Measurements from ENCODE around the gene FAM217B.
"Not testable (repeated sequence)": the region's sequence is repeated elsewhere in the genome, so short reads cannot be mapped to it uniquely, and the experiment has no call there.

The FAM217B gene

DNA sequence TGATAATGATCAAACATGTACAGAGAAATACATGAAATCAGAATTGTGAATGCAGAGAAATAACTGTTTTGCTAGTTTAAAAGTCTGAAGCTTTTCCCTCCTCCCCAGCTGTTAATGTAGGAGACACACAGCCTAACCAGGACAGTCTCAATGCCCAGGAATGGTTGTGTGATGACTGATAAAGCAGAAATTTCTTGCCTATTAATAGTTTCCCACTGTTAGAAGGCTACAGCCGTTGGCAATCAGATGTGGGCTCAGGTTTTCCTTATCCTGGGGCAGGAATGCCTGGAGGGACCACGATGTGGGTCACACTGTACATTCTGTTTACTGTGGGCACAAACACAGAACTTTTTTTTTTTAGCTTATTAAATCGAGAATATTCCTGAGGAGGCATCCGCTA is 2.0 kb upstream of the FAM217B start:
- no peak for DNase-seq (ENCODE audit: low spot score)

DNA sequence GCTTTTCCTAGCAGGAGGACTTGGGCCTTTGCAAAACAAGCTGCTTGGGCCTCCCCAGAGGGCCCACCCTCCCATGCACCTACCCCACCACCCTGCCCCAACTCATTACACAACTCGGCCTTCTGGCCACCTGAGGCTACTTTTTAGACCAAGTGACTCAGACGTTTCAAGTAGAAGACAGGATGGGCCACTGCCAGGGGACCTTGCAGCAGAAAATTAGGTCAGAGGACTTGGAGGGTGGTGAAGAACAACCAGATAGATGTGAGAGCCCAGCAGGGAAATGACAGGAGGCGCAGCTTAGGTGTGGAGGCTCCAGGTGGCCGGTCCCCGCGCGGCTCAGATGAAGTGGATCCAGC is 1.5 kb upstream of the FAM217B start:
- DNase-seq (ENCODE audit: low spot score): no peak

DNA sequence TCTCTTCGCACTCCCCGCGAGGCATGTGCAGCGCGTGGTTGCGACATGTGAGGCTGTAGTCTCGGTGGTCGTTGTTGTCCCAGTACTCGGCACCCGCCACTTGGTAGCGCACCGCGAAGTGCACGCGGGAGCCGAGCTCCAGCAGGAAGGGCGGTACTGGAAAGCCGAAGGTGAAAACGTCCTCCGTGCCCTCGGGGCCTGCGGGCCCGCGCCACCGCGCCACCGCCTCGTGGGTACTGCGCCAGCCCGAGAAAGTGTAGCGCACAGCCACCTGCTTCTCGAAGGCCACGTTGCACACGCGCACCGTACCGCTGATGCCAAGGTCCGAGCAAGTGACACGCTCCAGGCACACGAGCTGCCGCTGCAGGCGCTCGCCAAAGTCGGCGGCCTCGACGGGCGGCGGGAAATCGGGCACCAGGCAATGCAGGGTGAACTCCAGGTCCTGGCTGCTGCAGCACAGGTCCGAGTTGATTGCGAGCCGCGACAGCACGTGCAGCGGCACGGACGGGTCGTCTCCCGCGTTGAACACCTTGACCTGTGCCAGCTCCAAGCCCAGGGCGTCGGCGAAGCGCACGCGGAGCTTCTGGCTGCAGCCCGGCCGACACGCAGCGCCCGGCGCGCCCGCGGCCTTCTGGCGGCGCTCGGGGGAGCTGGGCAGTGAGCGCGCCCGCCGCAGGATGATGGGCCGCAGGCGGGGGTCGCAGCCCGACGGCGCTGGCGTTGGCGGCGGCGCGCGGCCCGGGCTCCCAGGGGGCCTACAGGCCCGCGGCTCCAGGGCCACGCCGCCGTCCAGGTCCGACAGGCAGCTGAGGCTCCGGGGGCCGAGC is 924 bp upstream of the FAM217B start:
- DNase-seq (ENCODE audit: low spot score): no peak

DNA sequence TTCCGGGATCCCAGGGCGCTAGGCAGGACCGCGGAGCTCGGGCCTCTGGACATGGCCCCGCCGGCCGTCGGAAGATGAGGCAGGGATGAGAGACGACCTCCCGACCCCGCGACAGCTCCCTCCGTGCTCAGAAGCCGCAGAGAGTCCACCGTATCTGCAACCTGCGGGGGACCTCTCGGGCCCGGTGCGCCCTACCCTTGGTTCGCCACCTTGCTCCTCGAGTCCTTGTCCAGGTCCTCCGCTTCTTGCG is 385 bp upstream of the FAM217B start:
- DNase-seq (ENCODE audit: low spot score): no peak

DNA sequence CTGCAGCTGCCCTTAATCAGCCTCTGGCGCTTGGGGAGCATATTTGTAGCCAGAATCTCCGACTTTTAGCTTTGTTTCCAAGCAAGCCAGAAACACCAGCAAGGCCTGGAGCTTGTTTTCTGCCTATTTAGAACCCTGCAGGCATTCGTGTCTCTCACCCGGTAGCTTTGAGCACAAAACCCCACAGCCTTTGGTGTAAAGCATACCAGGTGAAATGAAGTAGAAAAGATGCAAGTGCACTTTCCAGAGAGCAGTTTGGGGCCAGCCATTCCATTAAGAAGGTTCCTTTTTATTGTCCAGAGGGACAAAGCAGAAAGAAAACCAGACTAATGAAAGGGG is 736 bp downstream of the FAM217B start:
- DNase-seq (ENCODE audit: low spot score): no peak

DNA sequence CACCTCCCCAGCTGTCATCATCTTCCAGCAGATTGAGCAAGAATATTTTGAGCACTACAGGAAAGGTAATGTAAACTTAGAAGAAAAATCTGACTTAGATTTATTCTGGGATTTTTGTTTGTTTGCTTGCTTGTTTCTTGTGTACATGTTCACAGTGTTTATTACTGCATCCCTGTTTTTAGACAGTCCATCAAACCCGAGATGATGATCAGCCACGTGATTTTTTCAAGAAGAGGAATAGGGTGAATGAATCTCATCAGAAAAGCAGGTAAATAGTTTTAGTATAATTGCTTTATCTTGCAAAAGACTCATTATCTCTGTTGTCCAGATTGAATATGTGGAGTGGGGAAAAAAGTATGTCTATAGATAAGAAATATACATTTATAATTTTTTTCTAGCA is 2.1 kb downstream of the FAM217B start:
- no peak for DNase-seq (ENCODE audit: low spot score)

DNA sequence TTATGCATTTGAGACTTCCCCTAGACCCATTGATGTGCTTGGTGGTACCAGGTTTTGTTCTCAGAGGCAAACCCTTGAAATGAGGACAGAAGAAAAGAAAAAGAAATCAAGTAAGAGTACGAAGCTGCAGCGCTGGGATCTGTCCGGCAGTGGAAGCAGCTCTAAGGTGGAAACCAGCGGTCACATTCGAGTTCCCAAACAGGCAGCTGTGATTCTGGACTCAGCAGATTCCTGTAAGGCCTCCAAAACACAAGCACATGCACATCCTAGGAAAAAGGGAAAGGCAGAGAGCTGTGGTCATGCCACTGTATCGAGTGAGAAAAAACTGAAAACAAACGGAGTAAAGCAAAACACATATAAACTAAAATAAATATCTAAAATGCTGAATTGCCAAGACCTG is 4.5 kb downstream of the FAM217B start:
- DNase-seq (ENCODE audit: low spot score): no peak

DNA sequence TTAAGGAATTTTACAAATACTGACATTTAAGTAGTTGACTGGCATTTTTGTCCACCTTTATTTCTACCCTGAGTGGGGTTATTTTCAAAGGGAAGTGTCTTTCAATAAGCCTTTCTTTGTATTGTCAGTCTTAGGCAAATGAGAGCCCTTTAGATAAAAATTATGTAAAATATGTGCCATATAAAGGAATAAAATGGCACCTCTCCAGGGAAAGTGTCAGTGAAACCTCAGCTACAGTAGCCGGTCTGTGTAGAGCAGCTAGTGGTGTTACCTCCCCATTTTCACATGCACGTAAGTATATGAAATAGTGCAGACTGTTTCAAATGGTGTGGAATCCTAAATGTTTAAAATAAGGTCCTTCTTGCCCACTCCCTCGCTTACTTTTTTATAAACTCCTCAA is 5.0 kb downstream of the FAM217B start:
- DNase-seq (ENCODE audit: low spot score): no peak

DNA sequence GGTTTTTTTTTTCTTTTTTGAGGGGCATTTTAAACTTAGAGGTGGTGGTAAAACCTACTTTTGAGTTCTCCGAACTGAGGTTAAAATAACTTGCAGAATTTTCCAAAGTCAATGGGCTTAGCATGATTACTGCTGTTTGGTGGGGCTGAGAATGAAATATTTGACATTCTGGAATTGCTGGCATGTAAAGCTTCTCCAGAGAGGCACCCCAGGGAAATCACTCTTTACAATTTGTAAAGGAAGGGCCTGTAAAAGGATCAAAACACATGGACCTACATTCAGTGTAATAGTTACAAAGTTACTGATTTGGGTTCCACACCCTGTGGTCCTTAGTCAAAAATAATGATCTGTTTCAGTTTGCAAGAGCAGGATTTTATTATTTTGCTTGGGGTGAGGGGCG is 5.5 kb downstream of the FAM217B start:
- no peak for DNase-seq (ENCODE audit: low spot score)

DNA sequence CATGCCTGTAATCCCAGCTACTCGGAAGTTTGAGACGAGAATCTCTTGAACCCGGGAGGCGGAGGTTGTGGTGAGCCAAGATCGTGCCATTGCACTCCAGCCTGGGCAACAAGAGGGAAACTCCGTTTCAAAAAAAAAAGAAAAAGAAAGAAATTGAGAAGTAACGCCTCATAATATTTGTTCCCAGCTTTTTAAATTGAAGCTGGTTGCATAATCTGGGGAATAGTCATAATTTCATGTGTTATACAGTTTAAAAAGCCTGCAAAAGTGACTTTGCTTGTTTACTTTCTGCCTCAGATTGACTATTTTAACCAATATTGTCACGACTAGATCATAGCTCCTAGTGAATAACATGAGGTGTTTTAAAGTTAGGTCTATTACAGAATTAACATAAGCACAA is 7.2 kb downstream of the FAM217B start:
- DNase-seq (ENCODE audit: low spot score): no peak

DNA sequence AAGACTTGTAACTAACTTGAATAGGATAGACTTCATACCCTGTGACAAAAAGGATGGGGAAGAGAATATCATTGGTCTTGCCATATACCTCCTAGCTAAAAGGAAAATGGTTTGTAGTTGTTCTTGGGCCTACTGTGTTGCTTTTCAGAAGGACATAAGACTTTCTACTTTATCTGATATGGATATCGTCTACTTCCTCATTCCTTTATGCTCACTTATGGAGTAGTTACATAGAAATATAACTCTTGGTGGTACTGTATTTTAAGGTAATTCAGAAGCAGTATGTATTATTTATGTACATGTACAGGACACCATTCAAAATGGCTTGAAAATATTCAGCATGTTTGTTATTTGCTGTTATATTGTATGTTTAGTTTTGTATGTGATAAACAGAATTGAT is 8.0 kb downstream of the FAM217B start:
- DNase-seq (ENCODE audit: low spot score): no peak

DNA sequence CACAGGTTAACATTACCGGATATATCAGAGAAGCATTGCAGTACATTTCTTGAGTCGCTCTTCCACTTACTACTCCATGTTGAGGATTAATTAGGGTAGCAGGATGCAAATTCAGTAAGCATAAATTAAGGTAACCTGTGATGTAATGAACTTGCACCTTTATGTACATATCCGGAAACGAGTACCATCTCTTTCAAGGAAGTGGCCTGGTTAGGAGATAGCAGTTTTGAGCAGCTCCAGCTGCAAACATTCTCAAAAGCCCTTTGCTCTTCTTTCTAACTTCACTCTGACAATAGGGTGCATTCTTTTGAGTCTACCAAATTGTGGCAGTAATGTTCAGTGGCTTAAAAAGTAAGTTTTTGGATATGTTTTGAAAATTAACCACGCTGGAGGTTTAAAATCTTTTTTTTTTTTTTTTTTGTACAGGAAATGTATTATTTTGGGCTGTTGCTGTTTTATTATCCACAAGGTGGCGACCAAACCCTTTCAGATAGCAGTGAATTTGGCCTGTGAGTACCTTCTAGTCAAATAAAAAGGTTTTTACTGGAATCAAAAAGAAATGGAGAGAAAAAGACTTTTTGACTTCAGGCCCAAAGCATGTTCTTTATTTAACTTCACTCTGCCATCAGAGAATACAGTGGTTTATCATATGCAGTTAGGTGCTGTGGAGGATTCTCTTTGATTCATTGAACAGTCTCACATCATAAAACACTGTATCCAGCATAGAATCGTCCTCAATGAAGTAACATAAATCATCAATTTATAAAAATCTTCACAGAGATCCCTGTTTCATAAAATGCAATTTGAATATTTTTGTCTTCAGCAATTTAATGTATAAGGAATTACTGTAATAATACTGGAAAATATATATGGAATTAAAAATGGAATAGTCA is 8.9 kb downstream of the FAM217B start:
- peak; percentile 65 for DNase-seq (ENCODE audit: low spot score)

DNA sequence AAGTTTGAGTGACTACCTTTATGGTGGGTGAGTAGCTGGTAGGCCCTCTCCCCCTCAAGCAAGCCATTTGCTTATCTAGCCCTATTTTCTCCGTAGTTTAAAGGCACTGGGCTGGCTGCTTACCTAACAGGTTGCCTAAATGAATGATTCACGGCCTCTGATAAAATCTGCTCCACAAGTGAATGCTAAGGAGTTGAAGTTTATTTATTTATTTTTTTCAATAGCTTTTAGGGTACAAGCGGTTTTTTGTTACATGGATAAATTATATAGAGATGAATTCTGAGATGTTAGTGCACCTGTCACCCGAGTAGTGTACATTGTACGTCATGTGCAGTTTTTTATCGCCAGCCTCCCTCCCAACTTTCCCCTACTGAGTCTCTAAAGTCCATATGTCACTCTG is 9.7 kb downstream of the FAM217B start:
- no peak for DNase-seq (ENCODE audit: low spot score)

DNA sequence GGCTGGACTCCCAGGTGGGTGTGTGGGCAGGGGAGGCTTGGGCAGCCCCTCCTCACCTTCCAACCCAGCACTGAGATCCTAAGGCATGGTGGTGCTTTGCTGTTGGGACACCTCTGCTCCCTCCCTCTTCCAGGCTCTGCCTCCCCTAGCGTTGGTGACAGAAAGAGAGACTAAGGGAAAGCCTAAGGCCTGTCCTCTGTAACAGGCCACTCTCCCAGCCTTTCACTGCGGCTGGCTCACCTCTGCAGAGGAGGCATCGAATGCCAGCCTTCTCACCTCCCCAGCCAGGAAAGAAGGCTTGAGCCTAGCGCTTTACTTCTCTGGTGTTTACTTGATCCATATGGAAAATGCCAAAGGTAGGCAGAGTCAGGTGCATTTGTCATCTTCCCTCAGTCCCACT is 14.5 kb downstream of the FAM217B start:
- no peak for DNase-seq (ENCODE audit: low spot score)

DNA sequence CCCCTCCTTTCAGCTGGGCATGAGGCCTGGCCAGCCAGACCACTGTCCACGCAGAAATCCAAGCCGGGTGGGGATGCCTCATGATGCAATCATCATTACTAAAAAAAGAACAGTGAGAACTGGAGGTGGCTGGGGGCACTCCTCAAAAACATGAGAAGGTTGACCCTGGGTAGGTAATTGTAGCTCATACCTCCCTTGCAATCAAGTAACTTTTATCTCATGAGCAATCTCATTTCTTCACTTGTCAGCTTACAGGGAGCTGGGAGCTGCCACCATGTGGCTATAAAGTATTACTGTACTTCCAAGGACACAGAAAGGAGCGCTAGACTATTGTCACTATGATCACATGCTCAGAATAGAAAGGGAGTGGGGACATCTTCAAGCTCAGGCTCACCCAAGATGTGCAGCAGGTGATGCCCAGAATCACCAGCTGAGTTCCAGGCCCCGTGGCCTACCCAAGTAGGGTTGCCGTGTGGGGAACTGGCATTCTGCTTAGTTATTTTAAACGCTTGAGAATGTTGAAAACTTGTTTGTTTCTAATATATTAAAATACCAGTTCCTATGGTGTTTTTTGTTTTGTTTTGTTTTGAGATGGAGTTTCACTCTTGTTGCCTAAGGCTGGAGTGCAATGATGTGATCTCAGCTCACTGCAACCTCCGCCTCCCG is 15.1 kb downstream of the FAM217B start:
- peak; percentile 71 for DNase-seq (ENCODE audit: low spot score)

DNA sequence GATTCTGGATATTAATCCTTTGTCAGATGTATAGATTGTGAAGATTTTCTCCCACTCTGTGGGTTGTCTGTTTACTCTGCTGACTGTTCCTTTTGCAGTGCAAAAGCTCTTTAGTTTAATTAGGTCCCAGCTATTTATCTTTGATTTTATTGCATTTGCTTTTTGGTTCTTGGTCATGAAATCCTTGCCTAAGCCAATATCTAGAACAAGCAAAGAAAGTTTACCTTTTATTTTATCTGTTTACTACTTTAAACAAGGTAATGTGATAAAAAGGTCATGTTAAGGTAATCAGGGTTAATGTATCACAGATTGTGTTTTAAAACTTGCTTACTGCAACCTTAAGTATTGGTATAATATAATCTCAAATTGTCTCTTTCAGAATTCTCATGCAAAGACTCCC is 17.4 kb downstream of the FAM217B start:
- not testable (repeated sequence) for DNase-seq (ENCODE audit: low spot score)

DNA sequence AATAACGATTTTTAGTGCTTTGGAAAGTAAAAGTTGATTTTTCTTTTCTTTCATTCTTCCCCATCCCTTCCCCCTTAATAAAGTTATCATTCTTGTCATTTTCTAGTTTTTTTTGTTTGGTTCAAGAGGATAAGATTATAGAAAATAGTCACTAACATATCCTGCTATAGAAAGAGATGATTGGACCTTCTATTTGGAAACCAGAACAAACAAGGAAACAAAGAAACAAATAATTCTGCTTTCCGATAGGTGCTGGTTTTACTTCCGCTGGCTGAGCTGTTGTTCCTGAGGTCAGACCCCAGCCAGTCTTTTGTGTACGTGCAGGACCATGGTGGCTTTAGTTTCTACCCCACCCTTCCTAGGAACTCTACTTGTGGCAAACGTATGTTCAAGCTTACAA is 17.9 kb downstream of the FAM217B start, which contains the start of gene CDH26:
CDH26 (plus strand) TSS at position 301 of the 400 bp plus-strand sequence. CDS start 304 bp downstream, outside the sequence.
- DNase-seq (ENCODE audit: low spot score): no peak

DNA sequence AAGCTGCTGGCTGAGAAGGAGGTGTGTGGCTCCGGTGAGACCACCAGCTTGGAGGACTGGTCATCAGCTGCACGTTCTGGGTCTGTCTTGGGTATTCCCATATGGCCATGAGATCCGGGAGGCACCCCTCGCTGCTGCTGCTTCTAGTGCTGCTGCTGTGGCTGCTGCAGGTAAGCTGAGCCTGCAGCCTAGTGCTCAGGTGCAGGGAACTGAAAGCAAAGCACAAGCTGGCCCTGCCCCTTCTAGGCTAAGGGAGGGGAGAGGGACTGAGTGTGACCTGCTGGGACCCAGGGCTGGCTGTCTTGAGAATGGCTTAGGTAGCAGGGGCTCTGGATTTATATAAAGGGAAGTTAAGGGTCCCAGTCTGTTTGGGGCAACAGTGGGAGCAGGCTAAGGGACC is 18.4 kb downstream of the FAM217B start:
- no peak for DNase-seq (ENCODE audit: low spot score)

DNA sequence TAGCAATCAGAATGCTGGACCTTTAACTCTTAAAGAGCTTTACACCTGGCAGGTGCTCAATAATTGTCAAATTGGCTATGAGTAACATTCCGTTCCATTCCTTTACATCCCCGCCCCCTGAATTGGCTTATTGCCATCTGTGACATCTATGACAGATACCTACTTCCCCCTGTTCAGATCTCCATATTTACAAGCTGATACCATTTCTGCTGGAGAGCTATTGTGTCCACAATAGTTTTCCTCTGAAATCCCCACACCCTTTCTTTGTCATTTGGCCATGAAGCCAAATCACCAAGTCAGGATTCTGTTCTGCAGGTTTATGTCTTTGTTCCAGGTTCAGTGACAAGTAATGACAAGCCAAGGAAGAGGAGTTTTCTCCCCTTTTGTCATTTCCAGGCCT is 21.2 kb downstream of the FAM217B start:
- DNase-seq (ENCODE audit: low spot score): no peak

DNA sequence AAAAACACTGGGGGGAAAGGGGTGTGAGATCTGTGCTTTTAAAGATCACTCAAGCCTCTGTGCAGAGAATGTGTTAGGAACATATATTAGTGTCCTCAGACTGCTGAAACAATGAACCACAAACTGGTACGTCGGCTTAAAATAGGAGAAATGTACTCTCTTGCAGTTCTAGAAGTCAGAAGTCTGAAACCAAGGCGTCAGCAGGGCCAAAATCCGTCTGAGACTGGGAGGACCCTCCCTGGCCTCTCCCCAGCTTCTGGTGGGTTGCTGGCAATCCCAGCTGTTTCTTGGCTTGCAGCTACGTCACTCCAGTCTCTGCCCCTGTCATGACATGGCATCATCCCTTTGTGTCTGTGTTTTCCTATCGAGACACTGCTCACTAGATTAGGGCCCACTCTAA is 22.0 kb downstream of the FAM217B start:
- no peak for DNase-seq (ENCODE audit: low spot score)

DNA sequence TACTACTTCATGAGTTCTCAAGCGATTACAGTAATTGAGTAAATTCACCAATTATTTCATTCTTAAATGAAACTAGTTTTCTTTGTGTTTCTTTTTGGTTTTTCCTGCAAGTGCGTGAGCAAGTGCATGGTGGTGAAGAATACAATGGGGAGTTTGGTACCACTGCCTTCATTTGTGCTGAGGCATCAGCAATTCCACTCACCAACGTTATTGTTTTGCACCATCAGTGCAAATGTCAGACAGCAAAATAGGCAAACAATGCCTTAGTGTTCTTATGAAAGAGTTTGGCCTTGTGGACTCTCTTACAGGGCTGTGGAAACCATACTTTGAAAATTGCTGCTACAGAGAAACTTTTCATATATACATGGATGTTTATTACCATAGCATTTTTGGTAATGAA is 26.2 kb downstream of the FAM217B start:
- DNase-seq (ENCODE audit: low spot score): no peak

DNA sequence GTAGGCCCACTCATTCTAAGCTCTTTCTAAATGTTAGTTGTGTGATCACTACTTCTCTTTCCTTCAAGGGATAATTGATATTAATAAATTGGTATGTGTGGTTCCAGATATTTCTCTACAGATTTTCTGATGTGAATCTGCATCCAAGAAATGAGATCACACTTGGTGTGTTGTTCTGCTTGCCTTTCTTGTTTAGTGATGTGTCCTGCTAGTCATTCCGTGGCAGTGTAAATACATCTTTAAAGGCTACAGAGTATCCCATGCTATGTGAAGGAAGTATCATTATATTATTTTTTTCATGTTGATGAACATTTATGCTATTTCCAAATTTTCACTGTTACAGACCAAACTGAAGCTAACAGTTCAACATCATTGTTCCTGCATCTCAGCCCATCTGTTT is 31.2 kb downstream of the FAM217B start:
- no peak for DNase-seq (ENCODE audit: low spot score)
